ENCODE measurements around the gene FAM89B. TPM values are rescaled to one million over a fixed set of nuclear protein-coding genes. Genes with fewer than 3 reads are reported as not detected.

FAM89B gene
- total RNA-seq, 1 donor, result 31.5 TPM

GRCh38 chr11:65573391-65574079 is 1.2 kb downstream of the FAM89B start:
- no peaks in the 10 kb centered on the region for H3K27me3 ChIP-seq (ENCODE audit: insufficient read depth, low read length)
- DNase-seq (ENCODE audit: insufficient read length, low spot score, missing footprints), result peak; percentile 95
- H3K4me3 ChIP-seq (ENCODE audit: insufficient read depth, low read length), result peak overlapping the region; percentile 98
- no peak for TF ChIP-seq CTCF (IDR thresholded peaks at IDR 0.05; ENCODE audit: extremely low read depth, low read depth, low read length)
- H3K4me2 ChIP-seq (ENCODE audit: insufficient read depth, low read length), result peak overlapping the region; percentile 95
- peaks cover 7% of the 10 kb centered on the region for H3K36me3 ChIP-seq (ENCODE audit: insufficient read depth, low read length)
- H3K27ac ChIP-seq (ENCODE audit: low read depth, low read length), result peak overlapping the region; percentile 37
- peaks cover 27% of the 10 kb centered on the region for H4K20me1 ChIP-seq (ENCODE audit: insufficient read depth, low read length)
- H2AFZ ChIP-seq (ENCODE audit: low read length), result no peak overlapping the region
- peaks cover 68% of the 10 kb centered on the region for H3K79me2 ChIP-seq (ENCODE audit: insufficient read depth, low read length)
- H3K9me3 ChIP-seq (ENCODE audit: low read depth, low read length), result no peaks in the 10 kb centered on the region
- peaks cover 67% of the 10 kb centered on the region for H3K4me1 ChIP-seq (ENCODE audit: insufficient read depth, low read length)

GRCh38 chr11:65574109-65574810 is 1.9 kb downstream of the FAM89B start:
- Histone ChIP-seq H2AFZ (ENCODE audit: low read length) (no peak overlapping the region), H3K79me2 (ENCODE audit: insufficient read depth, low read length) (peaks cover 68% of the 10 kb centered on the region), H3K27me3 (ENCODE audit: insufficient read depth, low read length) (no peaks in the 10 kb centered on the region), H3K4me1 (ENCODE audit: insufficient read depth, low read length) (peaks cover 60% of the 10 kb centered on the region), H3K4me3 (ENCODE audit: insufficient read depth, low read length) (peak overlapping the region; percentile 98), H3K4me2 (ENCODE audit: insufficient read depth, low read length) (peak overlapping the region; percentile 95), H4K20me1 (ENCODE audit: insufficient read depth, low read length) (peaks cover 27% of the 10 kb centered on the region), H3K36me3 (ENCODE audit: insufficient read depth, low read length) (peaks cover 9% of the 10 kb centered on the region), H3K27ac (ENCODE audit: low read depth, low read length) (peak overlapping the region; percentile 9), H3K9me3 (ENCODE audit: low read depth, low read length) (no peaks in the 10 kb centered on the region)
- TF ChIP-seq CTCF (IDR thresholded peaks at IDR 0.05; ENCODE audit: extremely low read depth, low read depth, low read length), result peak; percentile 62
- peak; percentile 100 for DNase-seq (ENCODE audit: insufficient read length, low spot score, missing footprints)

GRCh38 chr11:65574811-65575567 is 2.7 kb downstream of the FAM89B start:
- Histone ChIP-seq H3K27me3 (ENCODE audit: insufficient read depth, low read length) (no peaks in the 10 kb centered on the region), H3K27ac (ENCODE audit: low read depth, low read length) (peak overlapping the region; percentile 9), H2AFZ (ENCODE audit: low read length) (no peak overlapping the region), H3K4me3 (ENCODE audit: insufficient read depth, low read length) (peak overlapping the region; percentile 77), H3K4me2 (ENCODE audit: insufficient read depth, low read length) (peak overlapping the region; percentile 82), H3K9me3 (ENCODE audit: low read depth, low read length) (no peaks in the 10 kb centered on the region), H3K36me3 (ENCODE audit: insufficient read depth, low read length) (peaks cover 16% of the 10 kb centered on the region), H3K4me1 (ENCODE audit: insufficient read depth, low read length) (peaks cover 55% of the 10 kb centered on the region), H4K20me1 (ENCODE audit: insufficient read depth, low read length) (peaks cover 29% of the 10 kb centered on the region), H3K79me2 (ENCODE audit: insufficient read depth, low read length) (peaks cover 65% of the 10 kb centered on the region)
- DNase-seq (ENCODE audit: insufficient read length, low spot score, missing footprints), result peak; percentile 95
- TF ChIP-seq CTCF (IDR thresholded peaks at IDR 0.05; ENCODE audit: extremely low read depth, low read depth, low read length), result no peak
